Activated B cell treated with CpG ODN at 0.5 μM for 24 hours (primary cell): ENCODE results near the gene DUS1L. TPM values are rescaled to one million over a fixed set of nuclear protein-coding genes. Genes with fewer than 3 reads are reported as not detected.

ENCODE experiments used
- ATAC-seq: fragments of 200-7000 bp; cut with Tn5 transposase; one replicate; pipeline ENCODE4 v1.10.0; 2021; ENCODE audit warnings: low read depth, mild to moderate bottlenecking, moderate library complexity
- CTCF ChIA-PET: fragments of 350-600 bp; sonication (Branson Sonifier 250); formaldehyde crosslinking; loops from one replicate; lab custom pipeline; 2021; ENCODE audit warnings: antibody characterized with exemption; lab: Charles Lee
- POLR2A ChIA-PET: fragments of 350-600 bp; sonication (Branson Sonifier 250); formaldehyde crosslinking; loops from one replicate; lab custom pipeline; 2021; ENCODE audit warnings: antibody characterized with exemption; lab: Charles Lee
- DNase-seq: peaks from one replicate; pipeline ENCODE4 v3.0.0; 2022
- H3K27ac Mint-ChIP-seq: one replicate; pipeline ENCODE4 v1.8.0; 2020; ENCODE audit warnings: mixed read lengths
- H3K27me3 Mint-ChIP-seq: one replicate; pipeline ENCODE4 v1.8.0; 2021; ENCODE audit warnings: mixed read lengths
- H3K36me3 Mint-ChIP-seq: one replicate; pipeline ENCODE4 v1.8.0; 2021; ENCODE audit warnings: low read depth, mixed read lengths
- H3K4me1 Mint-ChIP-seq: one replicate; pipeline ENCODE4 v1.8.0; 2021; ENCODE audit warnings: mixed read lengths
- H3K4me3 Mint-ChIP-seq: one replicate; pipeline ENCODE4 v1.8.0; 2020; ENCODE audit warnings: mild to moderate bottlenecking, mixed read lengths
- H3K9me3 Mint-ChIP-seq: one replicate; pipeline ENCODE4 v1.8.0; 2020; ENCODE audit warnings: mixed read lengths
- CTCF ChIP-seq: fragments of 200-600 bp; IDR thresholded peaks from one replicate; pipeline ENCODE4 v1.8.0; 2022; ENCODE audit warnings: antibody characterized with exemption, mild to moderate bottlenecking
- intact Hi-C: fragments of 100-400 bp; cut with micrococcal nuclease; formaldehyde crosslinking; loops from one replicate; pipeline ENCODE4 v1.15.1; 2024
- total RNA-seq: library from RNA; stranded (reverse); gene quantifications from 2 replicates; pipeline ENCODE4 v1.2.3, GENCODE V29; 2022

The DUS1L gene
- total RNA-seq, 1 donor from 2014 or later: 134 TPM

DNA sequence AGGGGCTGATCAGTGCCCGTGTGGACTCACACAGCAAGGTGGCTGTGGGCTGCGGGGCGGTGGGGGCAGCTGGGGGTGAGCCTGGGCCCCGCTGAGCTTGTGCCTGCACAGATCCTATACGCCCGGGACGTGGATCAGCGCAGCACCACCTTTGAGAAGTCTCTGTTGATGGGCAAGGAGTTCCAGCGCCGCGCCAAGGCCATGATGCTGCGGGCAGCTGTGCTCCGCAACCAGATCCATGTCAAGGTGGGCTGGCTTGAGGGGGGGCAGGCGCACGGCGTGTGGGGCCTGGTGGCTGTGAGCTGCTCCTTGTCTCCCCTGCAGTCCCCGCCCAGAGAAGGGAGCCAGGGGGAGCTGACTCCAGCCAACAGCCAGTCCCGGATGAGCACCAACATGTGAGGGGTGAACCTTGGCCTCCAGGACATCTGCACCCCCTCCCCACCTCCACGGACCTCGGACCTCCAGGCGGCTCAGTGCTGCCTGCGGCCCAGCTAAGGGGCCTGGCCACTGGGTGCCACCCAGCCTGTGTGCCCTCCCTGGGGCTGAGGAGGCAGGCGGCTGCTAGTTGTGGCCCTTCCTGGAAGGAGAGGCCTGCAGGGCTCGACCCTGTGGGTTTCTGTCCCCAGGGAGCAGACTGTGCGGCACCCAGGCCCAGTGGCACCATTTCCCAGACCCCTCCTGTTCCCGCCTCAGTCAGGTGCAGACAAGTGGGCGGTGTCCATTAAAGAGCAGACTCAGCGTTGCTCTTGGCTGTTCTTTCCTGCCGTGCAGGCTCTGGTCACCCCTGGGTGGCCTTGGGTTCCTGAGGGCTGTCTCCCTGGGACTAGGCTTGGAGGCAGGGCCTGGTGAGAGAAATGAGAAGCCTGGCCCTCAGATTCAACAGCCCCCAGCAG, 8.6 kb downstream of the DUS1L start:
- H3K4me1 Mint-ChIP-seq: peaks cover 9% of the 10 kb centered on the region
- H3K27me3 Mint-ChIP-seq: no peaks in the 10 kb centered on the region
- intact Hi-C loops: no loop called here
- peaks cover 50% of the 10 kb centered on the region for H3K36me3 Mint-ChIP-seq
- ChIA-PET POLR2A (interaction anchor here (0.6 kb wide), 1 partner anchor 27 kb away, joined by 3 read pairs; no protein-coding TSS in a partner anchor), CTCF (no interaction called here)
- no peak overlapping the region for H3K27ac Mint-ChIP-seq
- no peak overlapping the region for H3K4me3 Mint-ChIP-seq
- no peaks in the 10 kb centered on the region for H3K9me3 Mint-ChIP-seq
- TF ChIP-seq CTCF: no peak
- ATAC-seq (no peak), DNase-seq (no peak)

DNA sequence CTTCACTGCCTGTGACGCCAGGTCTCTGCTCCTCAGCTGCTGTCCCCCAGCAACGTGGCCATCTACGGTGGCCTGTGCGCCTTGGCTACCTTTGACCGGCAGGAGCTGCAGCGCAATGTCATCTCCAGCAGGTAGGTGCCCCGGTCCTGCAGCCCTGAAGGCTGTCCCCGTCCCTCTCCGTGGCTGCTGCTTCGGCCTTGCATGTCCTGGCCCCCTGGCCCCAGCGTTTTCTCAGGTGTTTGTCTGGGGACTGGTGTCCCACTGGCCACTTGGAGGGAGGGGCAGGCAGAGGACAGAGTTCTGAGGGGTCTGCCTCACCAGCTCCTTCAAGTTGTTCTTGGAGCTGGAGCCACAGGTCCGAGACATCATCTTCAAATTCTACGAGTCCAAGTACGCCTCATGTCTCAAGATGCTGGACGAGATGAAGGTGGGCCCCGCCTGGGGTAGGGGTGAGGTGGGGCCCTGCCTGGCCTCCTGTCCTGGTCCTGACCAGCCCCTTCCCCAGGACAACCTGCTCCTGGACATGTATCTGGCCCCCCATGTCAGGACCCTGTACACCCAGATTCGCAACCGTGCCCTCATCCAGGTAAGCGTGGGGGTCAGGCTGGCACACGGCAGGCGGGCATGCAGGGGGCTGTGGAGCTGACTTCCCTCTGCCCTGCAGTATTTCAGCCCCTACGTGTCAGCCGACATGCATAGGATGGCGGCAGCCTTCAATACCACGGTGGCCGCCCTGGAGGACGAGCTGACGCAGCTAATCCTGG, 9.5 kb downstream of the DUS1L start:
- intact Hi-C loops: no loop called here
- Mint-ChIP-seq H3K4me1 (peaks cover 9% of the 10 kb centered on the region), H3K36me3 (peaks cover 46% of the 10 kb centered on the region), H3K27ac (no peak overlapping the region), H3K27me3 (no peaks in the 10 kb centered on the region), H3K4me3 (no peak overlapping the region), H3K9me3 (no peaks in the 10 kb centered on the region)
- CTCF ChIA-PET: no interaction called here
- POLR2A ChIA-PET: interaction anchor here (0.6 to 0.7 kb wide), 2 partner anchors 11 to 26 kb away, joined by 3 read pairs; no protein-coding TSS in a partner anchor
- no peak for ATAC-seq
- no peak for TF ChIP-seq CTCF
- DNase-seq: no peak

DNA sequence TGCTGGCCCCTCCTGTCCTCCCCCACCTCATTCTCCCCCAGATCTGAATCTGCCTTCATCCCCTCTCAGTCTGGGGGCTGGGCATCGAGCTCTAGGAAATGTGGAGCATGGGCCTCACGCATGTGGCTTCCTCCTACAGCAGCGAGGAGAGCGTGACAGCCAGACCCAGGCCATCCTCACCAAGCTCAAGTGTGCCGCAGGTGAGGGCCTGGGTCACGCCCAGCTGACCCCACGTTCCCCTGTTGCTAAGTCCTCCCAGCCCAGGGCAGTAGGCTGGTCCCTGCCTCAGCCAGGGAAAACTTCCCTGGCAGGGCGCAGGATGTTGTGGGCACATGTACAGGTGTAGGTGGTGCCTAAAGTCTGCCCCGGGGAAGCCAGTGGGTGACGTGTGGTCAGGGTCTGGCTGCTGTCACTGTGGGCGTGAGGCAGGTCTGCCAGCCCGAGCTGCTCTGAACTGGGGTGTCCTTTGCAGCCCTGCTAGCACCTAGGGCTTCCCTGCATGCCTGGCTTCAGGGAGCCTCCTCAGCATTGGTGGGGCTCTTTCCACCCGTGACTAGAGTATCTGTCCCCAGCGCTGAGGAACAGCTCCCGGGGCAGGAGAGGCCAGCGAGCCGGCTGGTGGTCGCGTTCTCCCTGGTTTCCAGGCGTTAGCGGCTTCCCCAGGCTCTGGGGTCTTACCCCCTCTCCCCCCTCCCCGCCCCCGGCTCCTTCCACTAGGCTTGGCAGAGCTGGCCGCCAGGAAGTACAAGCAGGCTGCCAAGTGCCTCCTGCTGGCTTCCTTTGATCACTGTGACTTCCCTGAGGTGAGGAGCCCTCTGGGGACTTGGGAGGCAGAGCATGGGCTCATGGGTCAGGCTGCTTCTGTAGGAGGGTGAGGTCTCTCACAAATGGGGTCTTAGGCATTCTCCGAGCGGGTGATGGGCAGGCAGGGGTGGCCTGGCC, 10.3 kb downstream of the DUS1L start:
- no peak overlapping the region for H3K27ac Mint-ChIP-seq
- no peak for TF ChIP-seq CTCF
- peaks cover 42% of the 10 kb centered on the region for H3K36me3 Mint-ChIP-seq
- DNase-seq (no peak), ATAC-seq (no peak)
- intact Hi-C loops: no loop called here
- H3K9me3 Mint-ChIP-seq: no peaks in the 10 kb centered on the region
- H3K27me3 Mint-ChIP-seq: no peaks in the 10 kb centered on the region
- no peak overlapping the region for H3K4me3 Mint-ChIP-seq
- ChIA-PET CTCF (no interaction called here), POLR2A (interaction anchor here (0.7 to 1.5 kb wide), 3 partner anchors 9 to 11 kb away, joined by 3 to 7 read pairs (median 4); partner anchors contain the start of gene DUS1L)
- H3K4me1 Mint-ChIP-seq: peaks cover 15% of the 10 kb centered on the region

- Mint-ChIP-seq H3K27me3 (no peaks in the 10 kb centered on the region), H3K27ac (no peak overlapping the region), H3K36me3 (peaks cover 37% of the 10 kb centered on the region), H3K4me1 (peaks cover 17% of the 10 kb centered on the region), H3K4me3 (no peak overlapping the region), H3K9me3 (no peaks in the 10 kb centered on the region)
- ChIA-PET POLR2A (interaction anchor here (1.3 to 1.5 kb wide), 2 partner anchors 10 to 12 kb away, joined by 4 to 7 read pairs; partner anchors contain the start of gene DUS1L), CTCF (no interaction called here)
- intact Hi-C loops: no loop called here
- no peak for TF ChIP-seq CTCF
- ATAC-seq: no peak
- no peak for DNase-seq
Observed at GRCh38 chr17:82054351-82055022, 11.1 kb downstream of the DUS1L start.
